Neuron (in vitro differentiated cells): ENCODE measurements around the gene GFRA1.

Experiments used
- H2AFZ ChIP-seq: one replicate; pipeline ENCODE4 v1.6.1; 2013; ENCODE audit warnings: low read depth, mild to moderate bottlenecking, inconsistent platforms, low read length, moderate library complexity
- H3K27me3 ChIP-seq: one replicate; pipeline ENCODE4 v1.6.1; 2013; ENCODE audit warnings: low read length; ENCODE audit not compliant: insufficient read depth
- H3K36me3 ChIP-seq: one replicate; pipeline ENCODE4 v1.6.1; 2013; ENCODE audit warnings: low read length; ENCODE audit not compliant: insufficient read depth
- H3K4me1 ChIP-seq: one replicate; pipeline ENCODE4 v1.6.1; 2013; ENCODE audit warnings: low read length; ENCODE audit not compliant: insufficient read depth
- H3K4me3 ChIP-seq: 2 replicates; pipeline ENCODE4 v1.5.1; 2013; ENCODE audit warnings: mild to moderate bottlenecking, low read length, moderate library complexity
- H3K9me3 ChIP-seq: one replicate; pipeline ENCODE4 v1.6.1; 2013; ENCODE audit warnings: low read length

Gene GFRA1

GRCh38 chr10:116099023-116099420, 174.0 kb downstream of the GFRA1 start:
- H3K4me1 ChIP-seq: peaks cover 36% of the 10 kb centered on the region
- H3K9me3 ChIP-seq: no peaks in the 10 kb centered on the region
- H2AFZ ChIP-seq: no peak overlapping the region
- H3K27me3 ChIP-seq: no peaks in the 10 kb centered on the region
- peaks cover 3% of the 10 kb centered on the region for H3K36me3 ChIP-seq
- H3K4me3 ChIP-seq: no peak overlapping the region

DNA sequence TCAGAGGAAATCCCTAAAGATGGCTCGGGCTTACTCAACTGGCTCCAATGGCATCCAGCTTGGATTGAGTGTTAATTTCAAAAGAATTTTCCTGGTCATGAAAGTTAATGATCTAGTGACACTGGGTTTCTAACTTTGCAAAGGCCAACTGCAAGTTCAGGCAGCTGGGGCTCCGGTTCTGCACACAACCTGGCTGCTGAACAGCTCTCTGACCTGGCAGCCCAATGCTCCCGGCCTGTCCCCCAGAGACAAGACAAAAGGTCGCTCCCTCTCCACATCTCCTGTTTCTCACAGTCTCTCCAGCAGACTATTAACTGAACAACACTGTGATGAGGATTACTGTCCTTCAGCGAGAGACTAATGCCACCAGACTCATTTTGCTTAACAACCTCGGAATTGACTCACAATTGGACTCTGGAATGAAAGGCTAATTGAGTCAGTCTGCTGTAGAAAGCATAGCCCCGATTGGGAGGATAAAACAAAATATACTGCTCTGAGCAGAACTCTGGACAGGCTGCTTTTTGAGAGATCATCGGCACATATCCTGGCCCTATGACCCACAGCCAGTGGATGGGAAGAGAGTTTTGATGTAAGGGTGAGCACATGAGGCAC, 174.5 kb downstream of the GFRA1 start:
- Histone ChIP-seq H3K4me1 (peaks cover 36% of the 10 kb centered on the region), H3K27me3 (no peaks in the 10 kb centered on the region), H3K9me3 (no peaks in the 10 kb centered on the region), H2AFZ (no peak overlapping the region), H3K36me3 (peaks cover 8% of the 10 kb centered on the region), H3K4me3 (no peak overlapping the region)

DNA sequence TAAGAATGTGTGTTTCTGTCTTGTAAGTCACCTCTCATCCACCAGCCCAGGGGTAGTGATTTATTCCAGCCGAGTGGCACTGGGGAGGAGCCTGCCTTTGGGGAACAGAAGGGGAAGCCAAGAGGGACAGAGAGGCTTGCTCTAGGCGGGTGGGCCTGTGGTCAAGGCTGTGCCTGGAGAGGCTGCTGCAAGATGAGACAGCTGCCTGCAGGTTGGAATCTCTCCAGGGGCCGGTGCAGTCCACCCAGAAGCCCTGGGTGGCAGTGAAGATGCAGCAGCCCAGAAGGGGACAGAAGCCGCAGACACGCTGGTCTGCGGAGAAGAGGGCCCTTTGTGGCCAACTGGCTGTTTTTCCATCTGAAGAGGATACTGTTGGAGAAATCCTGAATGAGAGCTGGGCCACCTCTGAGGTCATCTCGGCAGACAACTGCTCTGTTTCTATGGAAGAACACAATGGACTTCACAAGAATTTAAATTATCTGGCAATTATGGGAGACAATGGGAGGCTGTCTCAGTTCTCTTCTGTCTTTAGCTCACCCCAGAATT, 175.7 kb downstream of the GFRA1 start:
- no peaks in the 10 kb centered on the region for H3K9me3 ChIP-seq
- peaks cover 19% of the 10 kb centered on the region for H3K36me3 ChIP-seq
- no peaks in the 10 kb centered on the region for H3K27me3 ChIP-seq
- H3K4me3 ChIP-seq: no peak overlapping the region
- H2AFZ ChIP-seq: no peak overlapping the region
- H3K4me1 ChIP-seq: peaks cover 36% of the 10 kb centered on the region

GRCh38 chr10:116096526-116096925, 176.5 kb downstream of the GFRA1 start:
- H3K9me3 ChIP-seq: no peaks in the 10 kb centered on the region
- no peaks in the 10 kb centered on the region for H3K27me3 ChIP-seq
- H3K4me3 ChIP-seq: no peak overlapping the region
- no peak overlapping the region for H2AFZ ChIP-seq
- peaks cover 36% of the 10 kb centered on the region for H3K4me1 ChIP-seq
- H3K36me3 ChIP-seq: peaks cover 26% of the 10 kb centered on the region

DNA sequence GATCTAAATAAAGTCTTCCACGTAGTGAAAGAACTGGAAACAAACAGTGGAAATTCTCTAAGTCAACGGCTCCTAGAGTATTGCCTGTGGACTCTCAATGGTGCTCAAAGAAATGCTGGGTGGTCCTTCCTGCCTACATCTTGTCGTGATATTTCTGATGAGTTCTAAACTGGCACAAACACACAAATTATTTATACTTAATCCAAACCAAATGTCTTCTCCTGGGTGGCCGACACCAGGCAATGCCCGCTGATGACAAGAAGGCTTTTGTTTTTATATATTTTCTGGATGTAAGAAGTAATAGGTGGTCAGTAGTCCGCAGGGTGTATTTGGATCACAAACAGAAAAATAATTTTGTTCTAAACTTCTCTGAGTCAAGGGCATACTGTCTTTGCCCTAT, 178.7 kb downstream of the GFRA1 start:
- H2AFZ ChIP-seq: no peak overlapping the region
- H3K36me3 ChIP-seq: peaks cover 36% of the 10 kb centered on the region
- no peak overlapping the region for H3K4me3 ChIP-seq
- peaks cover 34% of the 10 kb centered on the region for H3K4me1 ChIP-seq
- no peaks in the 10 kb centered on the region for H3K27me3 ChIP-seq
- H3K9me3 ChIP-seq: no peaks in the 10 kb centered on the region

DNA sequence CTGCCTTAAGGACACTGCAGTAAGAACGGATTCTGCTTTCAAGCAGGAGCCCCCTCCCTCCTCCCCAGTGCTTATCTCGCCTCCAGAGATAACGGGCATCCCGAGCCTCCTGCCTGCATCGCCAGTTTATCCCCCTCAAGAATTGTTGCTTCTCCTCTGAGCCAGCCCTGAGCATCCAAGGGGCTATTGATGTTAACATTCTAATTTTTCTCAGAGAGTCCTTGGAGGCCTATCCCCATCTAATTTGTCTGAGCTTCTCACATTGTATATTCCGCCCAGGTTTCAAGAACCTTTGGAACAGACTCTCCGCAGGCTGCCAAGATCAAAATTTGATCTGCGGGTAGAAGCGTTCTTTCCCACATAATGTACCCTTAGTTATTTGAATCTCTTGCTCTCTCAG, 180.0 kb downstream of the GFRA1 start:
- Histone ChIP-seq H3K9me3 (no peaks in the 10 kb centered on the region), H3K36me3 (peaks cover 46% of the 10 kb centered on the region)

GRCh38 chr10:116088985-116089384, 184.0 kb downstream of the GFRA1 start:
- Histone ChIP-seq H2AFZ (no peak overlapping the region), H3K4me1 (no peaks in the 10 kb centered on the region), H3K27me3 (no peaks in the 10 kb centered on the region), H3K9me3 (no peaks in the 10 kb centered on the region), H3K4me3 (no peak overlapping the region), H3K36me3 (peaks cover 52% of the 10 kb centered on the region)

More for the DNA sequence above, 180.0 kb downstream of the GFRA1 start:
- Histone ChIP-seq H3K4me1 (peaks cover 22% of the 10 kb centered on the region), H2AFZ (no peak overlapping the region), H3K27me3 (no peaks in the 10 kb centered on the region), H3K4me3 (no peak overlapping the region)

DNA sequence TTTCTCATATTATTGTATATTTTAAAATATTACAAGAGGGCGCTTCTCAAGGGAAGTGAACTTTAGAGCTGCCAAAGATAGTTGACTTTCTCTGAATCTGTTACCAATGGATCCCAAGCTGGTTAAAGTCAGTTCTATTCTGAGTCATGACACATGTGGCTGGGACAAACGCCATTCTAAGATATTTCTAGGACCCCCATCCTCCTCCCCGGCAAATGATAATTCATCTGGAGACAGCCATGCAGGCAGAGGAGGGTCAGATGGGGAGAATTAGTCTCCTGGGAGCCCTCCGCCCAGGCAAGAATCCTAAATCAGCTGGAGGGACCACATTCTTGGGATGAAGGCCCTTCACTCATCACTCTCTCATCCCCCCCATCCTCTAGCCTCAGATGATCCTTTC, 187.7 kb downstream of the GFRA1 start:
- H3K9me3 ChIP-seq: no peaks in the 10 kb centered on the region
- H3K27me3 ChIP-seq: no peaks in the 10 kb centered on the region
- H2AFZ ChIP-seq: no peak overlapping the region
- H3K4me3 ChIP-seq: no peak overlapping the region
- H3K4me1 ChIP-seq: no peaks in the 10 kb centered on the region
- H3K36me3 ChIP-seq: peaks cover 28% of the 10 kb centered on the region

- Histone ChIP-seq H3K9me3 (no peaks in the 10 kb centered on the region), H2AFZ (no peak overlapping the region), H3K4me3 (no peak overlapping the region), H3K36me3 (peaks cover 22% of the 10 kb centered on the region), H3K4me1 (no peaks in the 10 kb centered on the region), H3K27me3 (no peaks in the 10 kb centered on the region)
Measured at GRCh38 chr10:116084161-116084560, 188.8 kb downstream of the GFRA1 start.

DNA sequence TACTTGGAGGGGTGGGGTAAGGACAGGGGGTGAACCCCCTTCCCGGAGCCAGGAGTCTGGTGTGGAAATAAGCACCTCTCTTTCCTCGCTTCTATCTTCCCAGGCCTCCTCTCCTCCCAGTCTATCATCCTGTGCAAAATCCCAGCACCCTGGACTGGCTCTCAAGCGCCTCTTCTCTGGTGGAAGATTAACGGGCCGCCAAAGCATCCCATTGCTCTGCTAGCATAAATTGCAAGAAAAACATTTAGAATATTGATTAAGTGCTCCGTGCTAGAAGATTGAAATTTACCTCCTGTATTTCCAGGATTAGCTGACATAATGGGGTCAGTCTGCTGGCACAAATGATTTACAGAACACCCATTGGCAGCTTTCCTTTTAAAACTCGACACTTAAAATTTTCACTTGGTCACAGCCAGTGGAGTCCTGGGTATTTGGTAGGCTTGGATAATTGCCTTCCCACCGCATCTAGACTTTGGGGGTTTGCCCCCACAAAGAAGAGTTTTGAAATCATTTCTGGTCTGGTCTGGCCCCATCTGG, 189.7 kb downstream of the GFRA1 start:
- Histone ChIP-seq H3K27me3 (no peaks in the 10 kb centered on the region), H3K4me1 (no peaks in the 10 kb centered on the region), H2AFZ (no peak overlapping the region), H3K9me3 (no peaks in the 10 kb centered on the region), H3K4me3 (no peak overlapping the region), H3K36me3 (peaks cover 20% of the 10 kb centered on the region)

- no peak overlapping the region for H2AFZ ChIP-seq
- H3K4me1 ChIP-seq: no peaks in the 10 kb centered on the region
- H3K27me3 ChIP-seq: no peaks in the 10 kb centered on the region
- H3K36me3 ChIP-seq: peaks cover 14% of the 10 kb centered on the region
- no peak overlapping the region for H3K4me3 ChIP-seq
- H3K9me3 ChIP-seq: no peaks in the 10 kb centered on the region
Measured at GRCh38 chr10:116082762-116083161, 190.2 kb downstream of the GFRA1 start.

GRCh38 chr10:116082206-116082605, 190.8 kb downstream of the GFRA1 start:
- Histone ChIP-seq H3K9me3 (no peaks in the 10 kb centered on the region), H3K36me3 (peaks cover 9% of the 10 kb centered on the region), H3K27me3 (no peaks in the 10 kb centered on the region), H3K4me3 (no peak overlapping the region), H2AFZ (no peak overlapping the region), H3K4me1 (no peaks in the 10 kb centered on the region)

GRCh38 chr10:116080553-116080952, 192.5 kb downstream of the GFRA1 start:
- peaks cover 8% of the 10 kb centered on the region for H3K36me3 ChIP-seq
- H3K27me3 ChIP-seq: no peaks in the 10 kb centered on the region
- H3K4me3 ChIP-seq: no peak overlapping the region
- no peak overlapping the region for H2AFZ ChIP-seq
- H3K4me1 ChIP-seq: no peaks in the 10 kb centered on the region
- no peaks in the 10 kb centered on the region for H3K9me3 ChIP-seq

DNA sequence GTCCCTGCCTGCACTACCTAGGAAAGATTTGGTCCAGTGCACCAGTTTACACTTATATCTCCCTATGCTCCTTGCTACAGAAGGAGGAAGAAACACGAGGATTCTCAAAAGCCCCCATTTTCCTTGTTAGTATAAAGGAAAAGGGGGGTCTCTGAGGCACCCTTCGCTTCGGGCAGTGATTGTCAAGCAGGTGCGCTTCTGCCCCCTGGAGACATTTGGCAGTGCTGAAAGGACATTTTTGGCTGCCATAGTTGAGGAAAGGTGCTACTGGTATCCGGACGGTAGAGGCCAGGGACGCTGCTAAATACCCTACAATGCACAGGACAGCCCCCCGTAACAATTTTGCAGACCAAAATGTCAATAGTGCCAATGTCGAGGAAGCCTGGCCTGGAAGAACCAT, 193.7 kb downstream of the GFRA1 start:
- Histone ChIP-seq H3K36me3 (peaks cover 8% of the 10 kb centered on the region), H2AFZ (no peak overlapping the region), H3K9me3 (no peaks in the 10 kb centered on the region), H3K27me3 (no peaks in the 10 kb centered on the region), H3K4me3 (no peak overlapping the region), H3K4me1 (no peaks in the 10 kb centered on the region)
